Nephron progenitor cell (in vitro differentiated cells): ENCODE results near the gene EXOC3L1.

Experiments
- DNase-seq: peaks from one replicate; pipeline ENCODE4 v3.0.0; 2021
- H3K27ac Mint-ChIP-seq: 2 replicates; pipeline ENCODE4 v1.8.0; 2021; ENCODE audit warnings: mild to moderate bottlenecking, moderate library complexity, mixed read lengths
- H3K27me3 Mint-ChIP-seq: 2 replicates; pipeline ENCODE4 v1.8.0; 2021; ENCODE audit warnings: mild to moderate bottlenecking, low read depth, mixed read lengths; ENCODE audit not compliant: poor library complexity
- H3K36me3 Mint-ChIP-seq: 2 replicates; pipeline ENCODE4 v1.8.0; 2021; ENCODE audit warnings: low read depth, mixed read lengths
- H3K4me1 Mint-ChIP-seq: 2 replicates; pipeline ENCODE4 v1.8.0; 2021; ENCODE audit warnings: mixed read lengths
- H3K4me3 Mint-ChIP-seq: 2 replicates; pipeline ENCODE4 v1.8.0; 2021; ENCODE audit warnings: mild to moderate bottlenecking, moderate library complexity, mixed read lengths
- H3K9me3 Mint-ChIP-seq: 2 replicates; pipeline ENCODE4 v1.8.0; 2021; ENCODE audit warnings: mild to moderate bottlenecking, moderate library complexity, mixed read lengths
- TF ChIP-seq, protein P1 (sequence below): fragments of 200-600 bp; sonication (generic); IDR thresholded peaks from 2 replicates; pipeline ENCODE4 v1.5.0; 2021; ENCODE audit warnings: antibody characterized with exemption

Gene EXOC3L1

DNA sequence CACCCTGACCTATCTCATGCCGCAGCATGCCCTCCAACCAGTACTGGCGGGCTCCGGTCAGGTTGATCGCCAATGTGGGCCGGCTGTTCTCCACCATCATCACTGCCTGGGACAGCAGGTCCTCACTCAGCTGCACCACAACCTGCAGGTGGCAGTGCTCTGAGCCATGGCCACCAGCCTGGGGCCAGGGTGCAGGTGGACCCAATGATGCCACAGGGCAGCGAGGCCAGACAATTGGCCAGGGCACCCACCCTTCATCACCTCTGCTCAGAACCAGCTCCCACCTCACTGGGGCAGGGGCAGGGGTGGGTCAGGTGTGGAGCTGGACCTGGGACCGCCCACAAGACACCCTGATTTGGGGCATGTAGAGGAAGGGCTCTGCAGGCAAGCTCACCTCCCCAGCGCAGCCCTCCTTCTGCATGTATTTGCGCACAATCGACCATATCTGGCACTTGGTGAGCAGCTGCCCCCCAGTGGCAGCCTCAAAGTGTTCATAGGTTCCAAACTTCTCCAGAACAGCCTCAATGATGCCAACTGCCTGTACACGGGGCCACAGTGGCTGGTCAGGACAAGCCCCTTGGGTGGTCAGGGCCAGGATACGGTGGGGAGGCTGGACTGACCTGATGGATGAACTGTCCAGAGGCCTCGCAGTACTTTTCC lies 10.4 kb downstream of the EXOC3L1 start:
- no peak for DNase-seq
- Mint-ChIP-seq H3K27ac (no peak overlapping the region), H3K9me3 (no peaks in the 10 kb centered on the region), H3K27me3 (peaks cover 55% of the 10 kb centered on the region), H3K4me3 (no peak overlapping the region), H3K4me1 (peaks cover 12% of the 10 kb centered on the region), H3K36me3 (peaks cover 21% of the 10 kb centered on the region)
- TF ChIP-seq, protein P1, sequence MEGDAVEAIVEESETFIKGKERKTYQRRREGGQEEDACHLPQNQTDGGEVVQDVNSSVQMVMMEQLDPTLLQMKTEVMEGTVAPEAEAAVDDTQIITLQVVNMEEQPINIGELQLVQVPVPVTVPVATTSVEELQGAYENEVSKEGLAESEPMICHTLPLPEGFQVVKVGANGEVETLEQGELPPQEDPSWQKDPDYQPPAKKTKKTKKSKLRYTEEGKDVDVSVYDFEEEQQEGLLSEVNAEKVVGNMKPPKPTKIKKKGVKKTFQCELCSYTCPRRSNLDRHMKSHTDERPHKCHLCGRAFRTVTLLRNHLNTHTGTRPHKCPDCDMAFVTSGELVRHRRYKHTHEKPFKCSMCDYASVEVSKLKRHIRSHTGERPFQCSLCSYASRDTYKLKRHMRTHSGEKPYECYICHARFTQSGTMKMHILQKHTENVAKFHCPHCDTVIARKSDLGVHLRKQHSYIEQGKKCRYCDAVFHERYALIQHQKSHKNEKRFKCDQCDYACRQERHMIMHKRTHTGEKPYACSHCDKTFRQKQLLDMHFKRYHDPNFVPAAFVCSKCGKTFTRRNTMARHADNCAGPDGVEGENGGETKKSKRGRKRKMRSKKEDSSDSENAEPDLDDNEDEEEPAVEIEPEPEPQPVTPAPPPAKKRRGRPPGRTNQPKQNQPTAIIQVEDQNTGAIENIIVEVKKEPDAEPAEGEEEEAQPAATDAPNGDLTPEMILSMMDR, result no peak

DNA sequence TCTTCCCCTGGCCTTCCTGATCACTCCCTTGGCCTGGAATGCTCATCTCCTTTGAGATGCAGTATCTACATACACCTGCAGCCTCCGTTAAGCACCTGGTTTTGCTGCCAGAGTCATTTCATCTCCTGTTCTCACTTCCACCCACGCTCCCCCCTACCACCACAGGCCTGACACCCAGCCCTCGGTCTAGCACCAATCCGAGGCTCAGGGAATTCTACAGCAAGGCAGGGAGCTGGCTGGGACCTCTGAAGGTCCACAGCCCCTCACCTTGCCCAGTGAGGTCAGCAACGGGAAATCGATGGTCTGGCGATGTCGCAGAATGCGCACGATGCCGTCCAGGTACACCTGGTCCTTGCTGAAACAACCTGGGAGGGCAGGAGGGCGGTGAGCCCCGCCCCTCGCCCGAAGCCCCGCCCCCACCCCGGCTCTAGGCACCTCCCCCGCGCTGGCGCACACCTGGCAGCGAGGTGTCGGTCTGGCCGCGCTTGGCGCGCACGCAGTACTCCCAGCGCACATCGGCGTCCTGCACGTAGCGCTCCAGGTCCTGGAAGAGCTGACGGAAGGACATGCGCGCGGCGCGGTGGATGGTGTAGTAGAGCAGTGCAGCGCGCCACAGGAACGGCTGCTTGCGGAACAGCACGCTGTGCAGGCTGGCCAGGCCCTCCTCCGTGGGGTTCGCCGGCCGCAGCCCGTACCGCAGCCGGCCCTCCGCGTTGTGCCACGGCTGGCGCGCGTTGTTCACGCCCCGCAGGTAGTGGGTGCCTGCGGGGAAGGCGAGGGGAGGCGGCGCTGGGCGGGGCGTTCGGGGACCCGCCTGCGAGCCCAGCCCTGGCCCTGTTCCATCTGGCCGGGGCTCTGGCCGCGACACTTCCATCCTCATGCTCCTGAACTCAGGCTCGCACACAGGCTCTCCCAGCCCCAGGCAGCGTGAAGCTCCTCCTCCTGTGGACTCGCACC lies 11.9 kb downstream of the EXOC3L1 start:
- TF ChIP-seq, protein P1, result no peak
- H3K4me1 Mint-ChIP-seq, result peaks cover 22% of the 10 kb centered on the region
- no peak overlapping the region for H3K27ac Mint-ChIP-seq
- DNase-seq, result peak; percentile 72
- H3K4me3 Mint-ChIP-seq, result peak overlapping the region; percentile 69
- H3K9me3 Mint-ChIP-seq, result no peaks in the 10 kb centered on the region
- peaks cover 62% of the 10 kb centered on the region for H3K27me3 Mint-ChIP-seq
- H3K36me3 Mint-ChIP-seq, result peaks cover 21% of the 10 kb centered on the region

DNA sequence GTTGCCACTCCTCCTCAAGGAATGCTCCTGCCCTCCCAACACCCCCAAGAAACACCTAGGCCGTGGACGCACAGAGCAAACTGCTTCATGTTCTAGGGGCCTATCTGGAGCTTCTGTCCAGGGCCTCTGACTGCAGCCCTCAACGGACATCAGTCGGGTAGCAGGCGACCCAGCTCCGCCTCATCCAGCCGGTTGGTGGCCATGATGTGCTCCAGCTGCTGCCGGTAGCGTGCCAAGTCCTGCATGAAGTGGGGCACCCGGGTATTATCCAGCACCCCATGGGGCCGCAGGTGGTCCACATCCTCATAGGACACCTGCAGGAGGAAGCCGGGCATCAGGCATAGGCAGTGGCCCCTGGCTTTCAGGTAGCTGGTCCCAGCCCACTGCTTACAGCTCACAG lies 13.3 kb downstream of the EXOC3L1 start:
- Mint-ChIP-seq H3K4me1 (peaks cover 27% of the 10 kb centered on the region), H3K27me3 (peaks cover 75% of the 10 kb centered on the region), H3K36me3 (peaks cover 21% of the 10 kb centered on the region), H3K9me3 (no peaks in the 10 kb centered on the region), H3K27ac (no peak overlapping the region), H3K4me3 (no peak overlapping the region)
- TF ChIP-seq, protein P1, result no peak
- DNase-seq, result no peak

DNA sequence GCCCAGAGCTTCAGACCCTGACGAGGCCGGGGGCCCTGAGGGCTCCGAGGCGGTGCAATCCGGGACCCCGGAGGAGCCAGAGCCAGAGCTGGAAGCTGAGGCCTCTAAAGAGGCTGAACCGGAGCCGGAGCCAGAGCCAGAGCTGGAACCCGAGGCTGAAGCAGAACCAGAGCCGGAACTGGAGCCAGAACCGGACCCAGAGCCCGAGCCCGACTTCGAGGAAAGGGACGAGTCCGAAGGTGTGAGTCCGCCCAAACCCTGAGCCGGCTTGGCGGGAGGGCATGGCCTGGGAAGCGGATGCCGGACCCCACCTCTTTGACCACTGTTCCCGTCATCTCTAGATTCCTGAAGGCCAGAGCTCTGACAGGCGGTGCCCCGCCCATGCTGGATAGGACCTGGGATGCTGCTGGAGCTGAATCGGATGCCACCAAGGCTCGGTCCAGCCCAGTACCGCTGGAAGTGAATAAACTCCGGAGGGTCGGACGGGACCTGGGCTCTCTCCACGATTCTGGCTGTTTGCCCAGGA lies 15.2 kb downstream of the EXOC3L1 start:
- Mint-ChIP-seq H3K36me3 (peaks cover 21% of the 10 kb centered on the region), H3K27me3 (peaks cover 88% of the 10 kb centered on the region), H3K9me3 (no peaks in the 10 kb centered on the region), H3K4me1 (peaks cover 42% of the 10 kb centered on the region), H3K27ac (no peak overlapping the region), H3K4me3 (peak overlapping the region; percentile 30)
- no peak for DNase-seq
- TF ChIP-seq, protein P1, result no peak

DNA sequence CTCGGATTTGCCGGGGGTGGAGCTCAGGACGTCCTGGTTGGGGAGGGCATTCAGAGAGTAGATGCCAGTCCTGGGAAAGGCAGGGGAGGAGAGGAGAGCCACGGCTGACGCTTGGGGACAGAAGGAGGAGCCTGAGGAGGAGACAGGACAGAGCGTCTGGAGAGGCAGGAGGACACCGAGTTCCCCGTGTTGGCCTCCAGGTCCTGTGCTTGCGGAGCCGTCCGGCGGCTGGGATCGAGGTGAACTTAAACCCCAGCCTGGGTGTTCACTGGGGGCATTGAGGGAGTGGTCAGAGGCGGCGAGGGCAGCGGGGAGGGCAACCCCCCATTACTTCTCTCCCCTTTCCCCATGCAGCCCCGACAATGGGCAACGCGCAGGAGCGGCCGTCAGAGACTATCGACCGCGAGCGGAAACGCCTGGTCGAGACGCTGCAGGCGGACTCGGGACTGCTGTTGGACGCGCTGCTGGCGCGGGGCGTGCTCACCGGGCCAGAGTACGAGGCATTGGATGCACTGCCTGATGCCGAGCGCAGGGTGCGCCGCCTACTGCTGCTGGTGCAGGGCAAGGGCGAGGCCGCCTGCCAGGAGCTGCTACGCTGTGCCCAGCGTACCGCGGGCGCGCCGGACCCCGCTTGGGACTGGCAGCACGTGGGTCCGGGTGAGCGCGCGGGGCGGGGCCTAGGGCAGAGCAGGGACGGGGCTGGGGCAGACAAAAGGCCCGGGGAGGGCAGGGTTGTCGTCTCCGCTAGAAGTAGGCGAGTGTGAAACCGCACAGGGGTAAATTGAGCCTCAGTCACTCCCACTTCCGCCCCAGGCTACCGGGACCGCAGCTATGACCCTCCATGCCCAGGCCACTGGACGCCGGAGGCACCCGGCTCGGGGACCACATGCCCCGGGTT lies 15.9 kb downstream of the EXOC3L1 start:
- DNase-seq, result peak; percentile 79
- Mint-ChIP-seq H3K9me3 (no peaks in the 10 kb centered on the region), H3K4me3 (peak overlapping the region; percentile 90), H3K27ac (no peak overlapping the region), H3K27me3 (peaks cover 88% of the 10 kb centered on the region), H3K4me1 (peaks cover 49% of the 10 kb centered on the region), H3K36me3 (peaks cover 21% of the 10 kb centered on the region)
- TF ChIP-seq, protein P1, result no peak
